Bone marrow (tissue), 2 donors: ENCODE measurements around the gene ITGB3.
A peak's percentile ranks its signal among the peaks of the same experiment; 100 is the strongest.
"Not testable (repeated sequence)": the region's sequence is repeated elsewhere in the genome, so short reads cannot be mapped to it uniquely, and the experiment has no call there.

Experiments used
- DNase-seq, 2 donors: peaks; one replicate each; lab custom pipeline; 2025; lab: John Stamatoyannopoulos, UW

ITGB3 gene

DNA sequence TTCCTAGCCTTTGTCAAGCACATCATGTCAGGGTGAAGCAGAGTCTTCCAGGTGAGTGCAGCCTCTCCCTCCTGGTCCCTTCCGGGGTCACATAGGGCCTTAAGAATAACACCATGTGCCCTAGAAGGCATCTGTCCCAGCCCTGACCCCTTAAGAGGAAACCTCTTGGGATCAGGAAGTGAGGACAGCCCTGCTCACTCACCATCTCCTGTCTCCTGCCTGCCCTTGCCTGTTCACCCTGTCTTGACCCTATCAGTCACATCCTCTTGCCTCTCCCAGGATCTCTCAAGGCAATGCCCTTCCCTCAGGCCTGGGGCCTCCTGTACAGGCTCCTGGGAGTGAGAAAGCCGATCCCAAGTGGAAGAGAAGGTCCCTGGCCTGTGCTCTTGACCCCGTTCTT, 30.6 kb upstream of the ITGB3 start:
- no peak for DNase-seq

DNA sequence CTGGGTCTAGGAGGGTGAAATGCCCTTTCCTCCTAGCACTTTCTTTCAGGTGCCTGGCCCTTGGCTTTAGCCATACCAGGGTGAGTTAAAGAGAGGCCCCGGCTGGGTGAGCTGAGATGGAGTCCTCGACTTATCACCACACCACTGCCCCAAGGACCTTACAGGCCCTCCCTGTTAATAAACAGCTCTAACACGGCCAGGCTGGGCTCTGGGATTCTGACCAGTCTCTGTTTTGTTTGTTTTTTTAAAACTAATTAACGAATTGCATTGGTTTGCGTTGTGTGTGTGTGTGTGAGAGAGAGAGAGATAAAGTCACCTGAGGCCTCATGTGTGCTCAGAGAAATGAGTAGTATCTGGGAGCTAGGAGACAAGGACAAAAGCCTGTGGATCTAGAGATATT, 30.2 kb upstream of the ITGB3 start:
- no peak for DNase-seq

- DNase-seq: not testable (repeated sequence)
Observed at GRCh38 chr17:47224077-47224476, 29.6 kb upstream of the ITGB3 start.

DNA sequence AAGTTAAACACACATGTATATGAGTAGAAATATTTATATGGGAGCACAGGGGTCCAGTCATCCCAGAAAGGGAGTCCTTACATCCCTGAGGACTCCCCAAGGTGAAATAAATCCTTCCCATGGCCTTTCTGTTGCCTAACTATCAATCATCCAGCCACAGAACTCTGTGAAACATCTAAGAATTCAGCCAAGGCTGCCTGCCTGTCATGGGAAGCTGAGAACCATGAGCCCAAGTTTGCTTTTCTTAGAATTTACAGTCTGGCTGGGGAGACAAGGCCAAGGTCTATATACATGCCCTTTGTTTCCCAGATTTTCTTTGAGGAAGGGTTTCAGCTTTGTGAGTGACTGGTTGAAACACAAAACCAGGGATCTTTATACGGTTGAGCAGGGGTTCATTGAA, 28.7 kb upstream of the ITGB3 start:
- DNase-seq: no peak

GRCh38 chr17:47225436-47225858, 28.2 kb upstream of the ITGB3 start:
- DNase-seq: peak in 1 of 2 donors; percentile 21

DNA sequence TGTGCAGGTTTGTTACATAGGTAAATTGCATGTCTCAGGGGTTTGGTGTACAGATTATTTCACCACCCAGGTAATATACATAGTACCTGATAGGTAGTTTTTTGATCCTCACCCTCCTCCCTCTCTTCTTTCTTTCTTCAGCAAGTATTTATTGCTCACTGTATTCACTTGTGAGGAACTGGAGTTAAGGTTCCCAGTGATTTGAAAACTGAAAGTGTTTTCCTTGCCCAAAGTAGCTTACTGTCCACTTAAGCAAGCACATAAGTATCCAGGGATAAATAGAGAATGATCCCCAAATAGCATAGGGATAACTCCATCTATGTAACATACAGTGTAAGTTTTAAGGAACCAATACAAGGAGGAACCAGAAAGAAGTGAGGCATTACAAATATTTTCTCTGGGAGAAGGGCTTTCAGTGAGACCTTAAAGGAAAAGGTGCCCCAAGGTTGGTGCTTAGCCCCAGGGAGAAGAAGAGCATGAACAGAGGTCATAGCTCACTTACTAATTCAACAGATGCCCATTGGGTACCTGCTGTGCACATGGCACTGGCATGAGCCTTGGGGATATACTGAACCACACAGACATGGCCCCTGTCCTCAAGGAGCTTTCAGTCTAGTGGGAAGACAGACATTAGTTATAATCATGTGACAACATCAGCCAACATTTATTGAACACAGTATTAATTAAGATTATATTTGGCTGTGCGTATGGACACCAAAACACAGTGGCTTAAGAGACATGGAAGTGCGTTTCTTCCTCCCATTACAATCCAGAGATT, 27.5 kb upstream of the ITGB3 start:
- DNase-seq: no peak

DNA sequence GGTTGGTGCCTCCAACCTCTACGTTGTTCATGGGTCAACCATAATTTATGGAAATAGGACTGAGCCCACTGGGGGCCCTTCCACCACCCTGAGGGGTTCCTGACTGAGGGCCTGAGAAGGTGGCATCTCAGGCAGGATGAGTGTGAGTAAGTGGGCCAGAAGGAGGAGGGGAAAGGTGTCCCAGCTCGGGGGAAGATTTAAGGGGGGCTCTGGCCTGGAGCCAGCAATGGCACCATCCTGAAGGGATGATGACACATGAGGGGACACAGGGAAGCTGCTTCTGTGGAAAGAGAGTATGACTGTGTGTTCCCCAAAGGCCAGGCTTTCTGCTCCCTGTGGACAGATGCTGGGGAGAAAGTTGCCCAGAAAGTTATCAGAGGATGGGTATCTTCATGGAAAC, 25.8 kb upstream of the ITGB3 start:
- DNase-seq: no peak

- peak; percentile 28 to 55 for DNase-seq
Observed at GRCh38 chr17:47229535-47230443, 23.8 kb upstream of the ITGB3 start.

- DNase-seq: no peak
Observed at GRCh38 chr17:47230864-47231263, 22.8 kb upstream of the ITGB3 start.

- DNase-seq: no peak
Observed at GRCh38 chr17:47231334-47231733, 22.3 kb upstream of the ITGB3 start.

DNA sequence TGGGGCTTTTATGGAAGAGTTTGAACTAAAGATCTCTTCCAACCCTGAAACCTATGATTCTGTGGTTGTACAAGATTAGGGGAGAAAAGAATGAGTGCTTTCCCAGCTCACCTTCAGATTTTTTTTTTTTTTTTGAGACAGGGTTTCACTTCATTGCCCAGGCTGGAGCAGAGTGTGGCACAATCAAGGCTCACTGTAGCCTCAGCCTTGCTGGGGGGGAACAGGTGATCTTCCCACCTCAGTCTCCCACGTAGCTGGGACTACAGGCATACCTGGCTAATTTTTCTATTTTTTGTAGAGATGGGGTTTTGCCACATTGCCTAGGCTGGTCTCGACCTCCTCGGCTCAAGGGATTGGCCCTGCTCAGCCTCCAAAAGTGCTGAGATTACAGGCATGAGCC, 21.8 kb upstream of the ITGB3 start:
- DNase-seq: no peak

DNA sequence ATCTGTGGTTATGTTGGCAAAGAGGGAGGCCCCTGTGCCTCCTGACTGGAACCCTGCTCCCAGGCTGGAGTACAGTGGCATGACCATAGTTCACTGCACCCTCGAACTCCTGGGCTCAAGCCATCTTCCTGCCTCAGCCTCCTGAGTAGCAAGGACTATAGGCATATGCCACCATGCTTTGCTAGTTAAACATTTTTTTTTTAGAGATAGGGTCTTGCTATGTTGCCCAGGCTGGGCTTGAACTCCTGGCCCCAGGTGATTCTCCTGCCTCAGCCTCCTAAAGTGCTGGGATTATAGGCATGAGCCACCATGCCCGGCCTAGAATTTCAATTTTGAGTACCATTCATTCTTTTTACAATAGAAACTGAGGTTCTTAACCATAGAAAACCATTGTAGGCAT, 21.2 kb upstream of the ITGB3 start:
- no peak for DNase-seq

DNA sequence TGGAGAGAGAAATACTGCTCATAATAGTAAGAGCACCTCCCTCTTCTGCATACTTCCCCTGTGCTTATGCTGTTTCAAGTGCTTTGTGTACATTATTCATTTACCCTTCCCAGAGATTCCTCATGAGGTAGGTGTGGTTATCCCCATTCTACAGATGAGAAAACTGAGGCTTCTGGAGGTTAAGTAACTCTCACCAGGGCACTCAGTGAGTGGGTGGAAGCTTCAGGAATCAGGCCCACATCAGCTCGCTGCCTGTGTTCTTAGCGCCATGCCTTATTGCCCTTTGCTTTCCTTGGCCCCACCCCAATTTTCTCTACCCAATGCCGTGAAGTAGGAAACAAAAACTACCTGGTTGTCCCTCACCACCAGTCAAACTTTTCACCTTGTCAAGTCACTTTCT, 18.1 kb upstream of the ITGB3 start:
- DNase-seq: no peak

- DNase-seq: no peak
Observed at GRCh38 chr17:47235923-47236322, 17.7 kb upstream of the ITGB3 start.

- no peak for DNase-seq
Observed at GRCh38 chr17:47237841-47238240, 15.8 kb upstream of the ITGB3 start.

- no peak for DNase-seq
Observed at GRCh38 chr17:47238321-47239010, 15.2 kb upstream of the ITGB3 start.

DNA sequence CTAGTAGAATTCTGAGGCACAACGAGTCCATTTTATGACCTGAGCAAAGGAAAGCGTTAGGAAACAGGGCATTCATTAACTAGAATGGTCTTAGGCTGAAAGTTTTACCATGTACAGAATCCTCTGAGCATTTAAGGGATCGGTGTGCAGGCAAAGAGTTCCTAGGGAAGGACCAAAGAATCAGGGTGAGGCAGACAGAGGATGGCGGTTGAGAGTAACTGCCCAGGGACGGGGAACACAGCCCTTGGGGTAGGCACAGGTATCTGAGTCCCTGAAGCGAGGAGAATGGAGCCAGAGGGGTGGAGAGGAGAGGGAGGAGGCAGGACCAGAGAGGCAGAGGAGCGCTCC, 14.0 kb upstream of the ITGB3 start:
- DNase-seq: no peak

DNA sequence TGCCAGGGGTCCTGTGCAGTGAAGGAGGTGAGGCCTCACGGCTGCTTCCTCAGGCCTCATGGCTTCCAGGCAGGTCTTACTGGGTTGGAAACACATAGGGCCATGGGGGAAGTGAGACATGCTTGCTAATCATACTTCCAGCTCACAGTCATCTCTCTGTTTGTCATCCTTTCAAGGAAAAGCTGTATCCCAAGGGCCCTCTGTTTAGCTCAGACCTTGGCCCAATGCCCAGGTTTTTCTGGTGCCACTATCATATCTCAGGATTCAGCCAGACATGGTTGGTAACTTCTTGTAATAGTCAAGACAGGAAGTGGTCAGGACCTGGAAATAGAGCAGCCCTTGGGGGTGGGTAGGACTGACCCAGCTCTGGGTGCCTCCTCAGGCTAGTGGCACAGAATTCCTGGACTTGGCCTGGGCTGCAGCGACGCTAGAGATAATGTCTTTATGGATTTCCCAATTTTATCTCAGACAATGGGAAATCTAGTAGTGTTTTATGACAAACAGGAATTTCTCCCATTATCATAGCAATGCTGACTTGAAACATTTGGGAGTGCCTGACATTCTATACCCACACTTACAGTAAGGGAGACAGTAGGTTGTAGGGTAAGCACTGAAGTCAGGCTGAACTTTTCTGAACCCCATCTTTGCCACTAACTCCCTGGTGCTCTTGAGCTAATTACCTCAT, 13.5 kb upstream of the ITGB3 start:
- peak in 1 of 2 donors; percentile 19 for DNase-seq

DNA sequence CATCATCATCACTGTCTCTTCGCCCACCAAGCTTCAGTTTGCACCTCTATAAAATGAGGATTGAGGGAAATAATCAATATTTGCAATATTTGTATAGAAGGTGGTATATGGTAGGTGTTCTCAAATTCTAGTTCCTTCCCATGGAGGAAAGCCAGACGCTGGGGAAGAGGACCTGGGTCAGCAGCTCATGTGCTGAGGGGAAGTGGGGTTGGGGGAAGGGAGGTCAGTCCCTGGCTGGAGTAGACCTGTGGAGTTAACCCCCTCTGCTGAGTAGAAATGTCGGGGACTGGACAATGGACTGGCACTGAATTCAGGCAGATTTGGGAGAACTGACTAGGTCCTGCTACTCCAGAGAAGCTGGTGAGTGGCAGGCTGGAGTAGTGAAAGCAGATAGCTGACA, 12.8 kb upstream of the ITGB3 start:
- DNase-seq: no peak

DNA sequence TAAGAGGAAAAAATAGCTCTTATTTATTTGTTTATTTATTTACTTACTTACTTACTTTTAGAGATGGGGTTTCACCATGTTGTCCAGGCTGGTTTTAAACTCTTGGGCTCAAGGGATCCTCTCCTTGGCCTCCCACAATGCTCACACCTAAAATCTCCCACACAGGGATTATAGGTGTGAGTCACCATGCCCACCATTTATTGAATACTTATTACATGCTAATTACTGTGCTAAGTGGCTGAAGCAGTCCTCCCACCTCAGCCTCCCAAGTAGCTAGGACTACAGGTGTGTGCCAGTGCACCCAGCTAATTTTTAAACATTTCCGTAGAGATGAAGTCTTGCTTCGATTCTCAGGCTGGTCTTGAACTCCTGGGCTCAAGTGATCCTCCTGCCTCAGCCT, 11.0 kb upstream of the ITGB3 start:
- no peak for DNase-seq

GRCh38 chr17:47243737-47244598, 9.7 kb upstream of the ITGB3 start:
- DNase-seq: no peak
